Pancreas (tissue), 10 donors: ENCODE measurements around the gene NCBP2L. TPM values are rescaled to one million over a fixed set of nuclear protein-coding genes. Genes with fewer than 3 reads are reported as not detected.

ENCODE experiments used
- ATAC-seq, 4 donors: fragments of 200-7000 bp; cut with Tn5 transposase; one replicate each; pipeline versions ENCODE4 v1.8.0 to v1.9.1; 2020; ENCODE audit warnings: mild to moderate bottlenecking in 4 of 4, moderate library complexity in 4 of 4
- DNase-seq, 6 donors: peaks; one replicate each; pipeline ENCODE4 v3.0.0-alpha.2; 2020
- FAIRE-seq: peaks from 2 replicates; lab custom pipeline; 2012; peaks lifted over from hg19 to GRCh38; lab: Jason Lieb, UNC
- H3K27ac ChIP-seq, 4 donors: fragments of 200-600 bp; sonication (generic); 1 replicate in 3 of 4; 2 replicates in 1 of 4; pipeline versions ENCODE4 v1.5.0 to v1.8.0; 2020
- H3K27me3 ChIP-seq, 4 donors: fragments of 200-600 bp; one replicate each; pipeline ENCODE4 v1.8.0; 2021
- H3K36me3 ChIP-seq, 3 donors: fragments of 200-600 bp; sonication (generic) in 1 of 3; one replicate each; pipeline versions ENCODE4 v1.5.0 to v1.8.0; 2020 to 2021
- H3K4me1 ChIP-seq, 3 donors: fragments of 200-600 bp; one replicate each; pipeline ENCODE4 v1.8.0; 2021
- H3K4me3 ChIP-seq, 4 donors: fragments of 200-600 bp; sonication (generic) in 2 of 4; one replicate each; pipeline versions ENCODE4 v1.5.0 to v1.8.0; 2020 to 2021
- H3K9me3 ChIP-seq, 4 donors: fragments of 200-600 bp; one replicate each; pipeline ENCODE4 v1.8.0; 2021
- CTCF ChIP-seq, 4 donors: fragments of 200-600 bp; sonication (generic) in 3 of 4; IDR thresholded peaks; one replicate each; pipeline versions ENCODE4 v1.5.0 to v1.8.0; 2021; ENCODE audit warnings: antibody characterized with exemption in 4 of 4
- WGBS, 2 donors: extraction: QIAGEN DNeasy Blood & Tissue Kit; methylation state at CpG; one replicate each; pipeline ENCODE4 v1.1.7; 2013; 5-methylcytosine and 5-hydroxymethylcytosine counted together
- intact Hi-C, 3 donors: fragments of 100-400 bp; cut with DNase I; formaldehyde crosslinking; loops; one replicate each; pipeline versions ENCODE4 v1.11.1 to v1.14.2; 2022
- polyA plus RNA-seq, 2 donors: library from polyadenylated mRNA; stranded (reverse); fragments of 200-250 nt; gene quantifications; one replicate each; pipeline ENCODE4 v1.2.3, GENCODE V29; 2013
- total RNA-seq, 6 donors: library from RNA; stranded (reverse); fragmentation: NEBNext Ultra II Directional in 4 of 6; extraction: Animal tissue kit (Norgen Biotek cat#: 25700) in 4 of 6; gene quantifications; one replicate each; pipeline versions ENCODE4 v1.2.1 to v1.2.4, GENCODE V29; 2021 to 2023
- donor health status: healthy with polysubstance abuse.
- donor health status: DM: no; HTN: no; CAD: no; lungs with moderate emphysema.
- donor health status: DM: no; HTN: no; CAD: no.
- donor health status: control.
- donor health status: control.
- donor health status: Bipolar disorder and iron deficiency.
- donor health status: DM: yes; HTN: yes; CAD: no.
- donor health status: DM: no; HTN: no; CAD: no.
- donor health status: DM: no; HTN: no; CAD: no.
- donor health status: DM: yes; HTN: yes; CAD: no.

The NCBP2L gene
- total and polyA plus RNA-seq, 8 donors: 0.11 to 0.38 (median 0.20) TPM; not detected in 3

GRCh38 chrX:107776649-107777535 is 641 bp upstream of the NCBP2L start:
- TF ChIP-seq CTCF (IDR thresholded peaks at IDR 0.05): peak; percentile 73 to 82 (median 78)
- DNase-seq (peak in 5 of 6 donors; percentile 70 to 84 (median 78)), ATAC-seq (peak; percentile 55 to 84 (median 73)), FAIRE-seq (peak; percentile 98)
- intact Hi-C loops: loop anchor here in 2 of 3 donors (5.0 to 10.0 kb wide), 2 partner anchors 102 to 115 kb away; no protein-coding TSS in a partner anchor
- no peaks in the 10 kb centered on the region for H3K36me3 ChIP-seq
- no peaks in the 10 kb centered on the region for H3K4me1 ChIP-seq
- H3K27ac ChIP-seq: peak overlapping the region in 2 of 4 donors; percentile 5 to 73
- H3K4me3 ChIP-seq: peak overlapping the region in 2 of 4 donors; percentile 49 to 54
- WGBS, 2 donors: 6 to 13% methylated on average over 20 of the region's 20 CpGs
- H3K27me3 ChIP-seq: peaks cover 0 to 8% (median 0%) of the 10 kb centered on the region in 4 donors
- no peaks in the 10 kb centered on the region for H3K9me3 ChIP-seq

GRCh38 chrX:107780525-107780924 is 3.0 kb downstream of the NCBP2L start:
- DNase-seq: no peak
- intact Hi-C loops: no loop called here
- WGBS, 2 donors: 84 to 91% methylated on average over 9 of the region's 9 CpGs
- no peak for ATAC-seq
- Histone ChIP-seq H3K27ac (no peak overlapping the region), H3K4me3 (no peak overlapping the region), H3K27me3 (peaks cover 0 to 13% (median 0%) of the 10 kb centered on the region in 4 donors), H3K9me3 (no peaks in the 10 kb centered on the region), H3K4me1 (no peaks in the 10 kb centered on the region), H3K36me3 (no peaks in the 10 kb centered on the region)
- FAIRE-seq: no peak
- TF ChIP-seq CTCF (IDR thresholded peaks at IDR 0.05): no peak

GRCh38 chrX:107787827-107788226 is 10.3 kb downstream of the NCBP2L start:
- FAIRE-seq (peak; percentile 66), ATAC-seq (no peak), DNase-seq (no peak)
- H3K9me3 ChIP-seq: no peaks in the 10 kb centered on the region
- no peak for TF ChIP-seq CTCF (IDR thresholded peaks at IDR 0.05)
- 44 to 45% methylated on average over 1 of the region's 1 CpG for WGBS, 2 donors
- H3K27ac ChIP-seq: no peak overlapping the region
- no peaks in the 10 kb centered on the region for H3K36me3 ChIP-seq
- peaks cover 0 to 8% (median 0%) of the 10 kb centered on the region in 4 donors for H3K27me3 ChIP-seq
- H3K4me3 ChIP-seq: no peak overlapping the region
- no peaks in the 10 kb centered on the region for H3K4me1 ChIP-seq
- intact Hi-C loops: no loop called here

- intact Hi-C loops: no loop called here
- ATAC-seq (no peak), FAIRE-seq (no peak), DNase-seq (no peak)
- Histone ChIP-seq H3K4me1 (no peaks in the 10 kb centered on the region), H3K4me3 (no peak overlapping the region), H3K27ac (no peak overlapping the region), H3K36me3 (no peaks in the 10 kb centered on the region), H3K9me3 (no peaks in the 10 kb centered on the region), H3K27me3 (peaks cover 0 to 6% (median 0%) of the 10 kb centered on the region in 4 donors)
- WGBS, 2 donors: 67 to 70% methylated on average over 1 of the region's 1 CpG
- no peak for TF ChIP-seq CTCF (IDR thresholded peaks at IDR 0.05)
Observed at GRCh38 chrX:107804427-107804826, 26.9 kb downstream of the NCBP2L start.
